SW480 (cell line): Measurements from ENCODE around the gene CAMTA1.
"Not testable (repeated sequence)": the region's sequence is repeated elsewhere in the genome, so short reads cannot be mapped to it uniquely, and the experiment has no call there.

Experiments
- DNase-seq: peaks from one replicate; pipeline ENCODE4 v3.0.0-alpha.2; 2016; ENCODE audit warnings: low spot score

CAMTA1 gene

DNA sequence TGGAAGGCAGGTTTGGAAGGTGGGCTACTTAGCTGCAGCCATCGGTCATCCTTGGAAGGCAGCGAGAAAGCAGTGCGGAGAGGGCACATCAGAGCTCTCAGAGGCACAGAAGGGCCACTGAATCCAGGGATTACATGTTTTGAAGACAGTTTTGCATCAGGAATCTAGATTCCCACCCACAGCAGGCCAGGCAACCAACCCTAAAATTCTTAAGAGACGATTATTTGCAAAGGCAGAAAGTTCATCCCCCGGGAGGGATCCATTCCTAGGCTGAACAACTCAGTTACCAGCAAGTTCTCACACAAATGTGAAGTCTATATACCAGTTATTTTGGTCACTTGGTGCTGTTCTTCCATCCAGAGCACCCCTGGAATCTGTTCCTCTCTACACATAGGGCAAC, 528.6 kb downstream of the CAMTA1 start:
- DNase-seq = no peak

DNA sequence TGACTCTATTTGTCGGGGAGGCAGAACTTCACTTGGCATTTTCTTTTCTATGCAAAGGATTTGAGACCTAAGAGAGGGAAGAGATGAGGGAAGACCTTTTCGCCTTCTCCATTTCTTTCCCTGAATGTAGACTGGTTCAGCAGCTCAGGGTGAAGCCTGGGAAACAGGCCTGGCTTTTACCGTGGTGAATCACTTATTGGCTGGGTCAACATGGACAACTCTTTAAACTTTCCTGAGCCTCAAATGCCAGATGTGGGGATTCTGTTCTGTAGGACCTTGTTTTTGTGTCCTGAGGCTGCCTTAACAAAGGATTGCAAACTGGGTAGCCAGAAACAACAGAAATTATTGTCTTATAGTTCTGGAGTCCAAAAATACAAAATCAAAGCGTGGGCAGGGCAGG, 530.1 kb downstream of the CAMTA1 start:
- no peak for DNase-seq

DNA sequence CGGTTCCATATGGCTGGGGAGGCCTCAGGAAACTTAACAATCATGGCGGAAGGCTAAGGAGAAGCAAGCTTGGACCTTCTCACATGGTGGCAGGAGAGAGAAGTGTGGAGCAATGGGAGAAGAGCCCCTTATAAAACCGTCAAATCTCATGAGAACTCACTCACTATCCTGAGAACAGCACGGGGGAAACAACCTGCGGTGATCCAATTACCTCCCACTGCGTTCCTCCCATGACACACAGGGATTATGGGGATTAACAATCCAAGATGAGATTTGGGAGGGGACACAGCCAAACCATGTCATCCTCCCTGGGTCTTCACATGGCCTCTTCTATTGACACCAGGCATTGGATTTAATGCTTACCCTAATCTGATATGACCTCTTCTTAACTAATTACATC, 530.7 kb downstream of the CAMTA1 start:
- DNase-seq = no peak

DNA sequence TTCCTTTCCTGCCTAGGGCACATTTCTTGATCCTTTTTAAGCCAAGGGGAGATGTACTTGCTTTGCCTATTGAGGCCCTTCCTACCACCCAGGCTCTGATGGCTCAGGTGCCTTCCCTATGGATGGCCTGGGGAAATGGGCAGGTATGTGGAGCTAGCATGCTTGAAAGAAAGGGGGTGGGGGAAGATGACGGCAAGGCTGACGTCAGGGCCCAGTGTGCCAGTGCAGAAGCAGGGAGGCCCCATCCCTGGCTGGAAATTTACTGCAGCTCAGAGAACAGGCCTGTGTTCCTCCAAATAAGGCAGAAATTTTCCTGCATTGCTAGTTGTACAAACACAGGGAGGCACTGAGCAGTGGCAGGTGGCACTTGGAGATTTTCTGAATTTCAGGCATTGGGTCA, 532.6 kb downstream of the CAMTA1 start:
- DNase-seq = no peak

DNA sequence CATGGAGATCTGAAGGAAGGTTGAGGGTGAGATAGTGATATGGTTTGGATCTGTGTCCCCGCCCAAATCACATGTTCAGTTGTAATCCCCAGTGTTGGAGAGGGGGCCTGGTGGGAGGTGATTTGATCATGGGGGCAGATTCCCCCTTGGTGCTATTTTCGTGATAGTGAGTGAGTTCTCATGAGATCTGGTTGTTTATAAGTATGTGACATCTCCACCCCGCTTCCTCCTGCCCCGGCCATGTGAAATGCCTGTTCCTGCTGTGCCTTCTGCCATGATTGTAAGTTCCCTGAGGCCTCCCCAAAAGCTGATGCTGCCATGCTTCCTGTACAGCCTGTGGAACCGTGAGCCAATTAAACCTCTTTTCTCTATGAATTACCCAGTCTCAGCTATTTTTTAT, 533.9 kb downstream of the CAMTA1 start:
- no peak for DNase-seq

DNA sequence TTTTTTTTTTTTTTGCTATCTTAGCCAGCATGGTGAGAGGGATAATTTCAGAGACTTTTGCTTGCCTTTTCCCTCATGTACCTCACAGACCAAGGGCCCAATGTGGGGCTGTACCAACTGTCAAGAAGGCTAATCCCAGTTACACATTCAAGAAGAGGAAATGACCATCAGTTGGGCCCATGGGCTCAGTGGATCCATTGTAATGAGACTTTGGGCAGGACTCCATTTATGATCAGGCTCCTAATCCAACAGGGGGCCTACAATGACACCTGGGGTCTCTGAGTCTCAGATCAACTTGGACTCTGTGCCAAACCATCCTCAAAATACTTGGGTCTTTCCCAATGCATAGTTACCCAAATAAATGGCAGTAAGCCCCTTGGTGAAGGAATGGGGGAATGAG, 535.4 kb downstream of the CAMTA1 start:
- DNase-seq = no peak

DNA sequence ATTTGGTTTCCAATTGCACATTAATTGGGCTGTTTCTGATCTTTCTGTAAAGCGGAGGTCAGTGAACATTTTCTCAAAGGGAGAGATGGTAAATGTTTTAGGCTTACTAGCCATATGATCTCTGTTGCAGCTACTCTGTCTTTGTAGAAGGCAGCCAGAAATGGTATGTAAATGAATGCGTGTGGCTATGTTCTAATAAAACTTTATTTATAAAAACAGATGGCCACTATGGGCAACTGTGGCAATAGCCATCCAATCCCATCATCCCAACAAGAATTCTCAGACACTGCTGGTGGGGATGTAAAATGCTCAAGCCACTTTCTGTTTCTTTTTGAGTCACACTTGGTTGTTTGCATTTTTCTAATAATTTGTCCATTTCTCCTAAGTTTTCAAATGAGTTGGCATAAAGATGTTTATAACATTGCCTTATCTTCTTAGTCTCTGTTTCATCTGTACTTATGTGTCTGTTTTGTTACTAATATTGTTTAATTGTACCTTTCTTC, 537.1 kb downstream of the CAMTA1 start:
- DNase-seq = no peak

DNA sequence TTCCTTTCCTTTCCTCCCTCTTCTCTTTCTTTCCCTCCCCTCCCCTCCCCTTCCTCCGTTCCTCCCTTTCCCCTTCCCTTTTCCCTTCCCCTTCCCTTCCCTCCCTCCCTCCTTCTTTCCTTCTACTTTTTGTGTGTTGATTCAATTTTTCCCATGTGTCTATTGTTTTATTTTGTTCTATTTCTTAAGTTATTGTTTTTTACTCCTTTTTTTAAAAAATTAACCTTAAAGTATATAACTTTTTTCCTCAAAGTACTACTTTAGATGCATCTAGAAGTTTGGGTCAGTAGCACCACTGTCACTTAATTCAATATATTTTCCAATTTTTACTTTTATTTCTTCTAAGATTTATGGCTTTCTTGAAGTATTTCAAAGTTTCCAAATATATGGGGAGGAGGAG, 537.7 kb downstream of the CAMTA1 start:
- DNase-seq = no peak

DNA sequence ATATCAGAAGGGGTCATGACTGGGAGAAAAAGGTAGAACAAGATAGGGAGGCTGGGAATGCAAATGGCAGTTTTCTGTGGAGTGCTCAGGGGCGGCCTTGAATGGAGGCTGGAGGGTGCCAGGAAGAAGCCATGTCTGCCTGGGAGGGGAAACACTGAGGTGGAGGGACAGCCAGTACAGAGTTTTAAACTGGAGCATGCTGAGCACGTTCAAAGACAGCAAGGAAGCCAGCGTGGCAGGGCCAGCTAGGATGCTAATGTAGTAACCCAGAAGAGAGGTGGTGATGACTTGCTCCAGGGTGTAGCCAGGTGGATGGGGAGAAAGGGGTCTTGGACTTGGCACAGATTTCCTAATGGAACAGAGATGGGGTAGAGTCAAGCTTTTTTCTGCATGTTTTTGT, 540.0 kb downstream of the CAMTA1 start:
- DNase-seq = no peak

DNA sequence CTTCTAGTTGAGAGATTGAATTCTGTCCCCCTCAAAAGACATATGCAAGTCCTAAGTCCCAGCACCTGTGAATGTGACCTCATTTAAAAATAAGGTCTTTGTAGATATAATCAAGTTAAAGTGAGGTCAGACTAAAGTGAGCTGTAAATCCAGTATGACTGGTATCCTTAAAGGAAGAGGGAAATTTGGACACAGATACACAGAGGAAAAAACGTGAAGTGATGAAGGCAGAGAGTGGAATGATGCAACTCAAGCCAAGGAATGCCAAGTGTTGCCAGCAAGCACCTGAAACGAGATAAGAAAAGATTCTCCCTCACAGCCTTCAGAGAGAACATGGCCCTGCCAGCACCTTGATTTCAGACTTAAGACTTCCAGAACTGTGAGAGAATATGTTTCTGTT, 541.1 kb downstream of the CAMTA1 start:
- no peak for DNase-seq

DNA sequence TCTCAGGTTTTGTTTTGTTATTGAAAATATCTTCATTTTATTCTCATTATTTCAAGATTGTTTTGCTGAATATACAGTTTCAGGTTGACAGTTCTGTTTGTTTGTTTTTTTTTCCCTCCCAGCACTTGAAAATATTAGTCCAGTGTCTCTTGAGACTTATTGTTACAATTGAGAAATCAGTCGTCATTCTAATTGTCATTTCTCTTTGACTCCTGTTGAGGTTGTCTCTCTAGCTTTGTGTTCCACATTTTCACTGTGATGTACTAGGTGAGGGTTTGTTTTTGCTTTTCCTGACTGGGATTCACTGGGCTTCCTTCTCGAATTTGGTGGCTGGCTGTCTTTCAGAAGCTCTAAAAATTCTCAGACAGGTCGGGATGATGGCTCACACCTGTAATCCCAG, 542.6 kb downstream of the CAMTA1 start:
- DNase-seq = no peak

DNA sequence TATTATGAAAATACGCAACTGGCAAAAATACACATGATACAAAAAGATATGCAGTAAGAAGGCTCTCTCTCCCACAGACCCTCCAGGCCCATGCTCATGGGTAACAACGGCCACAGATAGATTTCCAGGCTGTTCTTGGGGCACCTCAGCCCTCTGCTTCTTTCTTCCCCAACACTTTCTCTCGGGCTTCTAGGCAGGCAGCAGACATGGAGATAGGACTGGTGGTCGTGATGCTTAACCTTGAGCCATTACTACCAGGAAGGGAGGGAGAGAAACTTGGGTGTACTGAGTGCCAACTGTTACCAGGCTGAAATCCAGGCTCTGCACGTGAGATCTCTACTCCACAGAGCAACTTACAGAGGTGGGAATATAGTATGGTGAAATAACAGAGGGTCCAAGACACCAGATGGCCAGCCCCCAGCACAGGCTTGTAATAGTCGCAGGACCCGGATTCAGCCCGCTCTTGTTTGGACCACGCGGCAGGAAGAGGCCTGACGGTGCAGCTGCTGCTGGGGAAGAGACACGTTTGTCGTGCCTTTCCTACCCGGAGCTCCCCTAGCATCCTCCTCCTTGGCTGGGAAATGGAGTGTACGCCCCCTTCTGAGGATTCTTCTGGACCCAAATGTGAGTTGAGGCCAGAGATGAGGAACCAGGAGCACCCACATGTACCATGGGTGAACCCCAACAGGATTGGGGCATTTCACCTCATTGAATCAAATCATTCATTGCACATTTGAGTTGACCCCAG, 544.8 kb downstream of the CAMTA1 start:
- DNase-seq = no peak

DNA sequence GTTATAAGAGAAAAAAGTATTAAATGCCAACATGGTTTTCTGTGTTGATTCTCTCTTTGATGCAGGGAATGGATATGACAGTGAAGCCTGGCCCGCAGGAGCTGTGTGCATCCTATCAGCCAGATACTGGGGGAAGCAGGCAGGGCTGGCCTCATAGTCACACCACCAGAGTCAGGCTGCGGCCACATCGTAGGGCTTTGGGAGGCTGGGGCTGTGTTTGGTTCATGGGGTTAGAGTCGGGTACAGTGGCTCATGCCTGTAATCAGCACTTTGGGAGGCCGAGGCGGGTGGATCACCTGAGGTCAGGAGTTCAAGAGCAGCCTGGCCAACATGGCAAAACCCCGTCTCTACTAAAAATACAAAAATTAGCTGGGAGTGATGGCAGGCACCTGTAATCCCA, 545.5 kb downstream of the CAMTA1 start:
- DNase-seq = not testable (repeated sequence)

DNA sequence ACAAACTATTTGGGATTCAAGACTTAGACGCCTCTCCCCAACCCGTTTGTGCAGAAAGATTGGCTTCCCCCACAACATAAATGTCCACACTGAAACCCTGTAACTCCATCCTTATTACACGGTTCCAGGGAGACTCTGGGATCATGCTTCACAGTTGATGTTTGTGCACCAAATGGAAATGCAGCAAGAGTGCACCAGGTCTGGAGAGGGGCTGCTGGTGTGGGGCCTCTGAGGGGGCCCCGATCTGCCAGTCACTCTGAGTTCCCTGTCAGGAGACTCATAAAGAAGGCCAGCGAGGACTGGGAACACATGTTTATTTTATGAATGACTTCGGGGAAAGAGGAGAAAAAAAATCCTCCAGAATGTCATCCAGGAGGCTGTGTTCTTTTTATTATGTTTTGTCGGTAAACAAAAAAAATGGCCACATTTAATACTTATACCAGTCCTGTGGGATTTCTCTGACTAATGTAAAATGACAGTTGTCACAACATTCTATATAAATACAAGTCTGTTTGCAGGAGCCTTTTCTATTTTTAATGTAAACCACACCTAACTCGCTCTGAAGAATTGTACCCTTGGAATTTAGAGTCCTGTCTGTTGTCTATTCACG, 546.8 kb downstream of the CAMTA1 start:
- DNase-seq = no peak

DNA sequence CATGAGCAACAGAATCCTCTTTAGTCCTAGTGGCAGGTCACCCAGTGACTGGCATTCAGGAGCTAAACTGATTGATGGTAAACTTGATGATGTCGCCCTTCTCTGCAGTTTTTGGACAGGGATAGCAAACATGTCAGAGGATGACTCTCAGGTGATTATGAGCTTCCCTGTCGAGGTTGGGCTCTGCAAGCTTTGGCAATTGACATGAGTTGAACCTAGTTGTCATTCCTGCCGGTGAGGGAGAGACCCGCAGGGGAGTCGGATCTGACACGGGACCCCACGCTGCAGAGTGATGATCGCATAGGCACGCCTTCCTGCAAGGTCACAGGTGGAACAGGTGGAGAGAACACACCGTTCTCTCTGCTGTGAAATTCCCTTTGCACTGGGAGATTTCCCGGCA, 547.8 kb downstream of the CAMTA1 start:
- DNase-seq = no peak

DNA sequence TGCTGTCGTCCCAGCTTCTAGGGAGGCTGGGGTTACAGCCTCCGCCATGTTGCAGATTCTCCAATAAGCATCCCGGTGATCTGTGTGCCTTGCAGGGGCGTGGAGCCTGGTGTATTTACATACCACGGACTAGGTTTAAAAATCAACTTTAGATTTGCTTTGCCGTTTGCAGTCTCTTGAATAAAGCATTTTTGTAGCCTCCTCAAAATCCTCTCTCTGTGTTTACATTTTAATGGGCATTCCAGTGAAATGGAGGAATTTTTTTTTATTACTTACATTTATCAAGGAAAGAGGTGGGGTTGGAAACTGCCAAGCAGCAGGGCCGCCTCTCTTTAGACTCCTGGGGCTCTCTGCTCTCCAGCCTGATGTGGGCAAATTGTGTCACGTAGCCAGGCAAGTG, 548.4 kb downstream of the CAMTA1 start:
- DNase-seq = no peak

DNA sequence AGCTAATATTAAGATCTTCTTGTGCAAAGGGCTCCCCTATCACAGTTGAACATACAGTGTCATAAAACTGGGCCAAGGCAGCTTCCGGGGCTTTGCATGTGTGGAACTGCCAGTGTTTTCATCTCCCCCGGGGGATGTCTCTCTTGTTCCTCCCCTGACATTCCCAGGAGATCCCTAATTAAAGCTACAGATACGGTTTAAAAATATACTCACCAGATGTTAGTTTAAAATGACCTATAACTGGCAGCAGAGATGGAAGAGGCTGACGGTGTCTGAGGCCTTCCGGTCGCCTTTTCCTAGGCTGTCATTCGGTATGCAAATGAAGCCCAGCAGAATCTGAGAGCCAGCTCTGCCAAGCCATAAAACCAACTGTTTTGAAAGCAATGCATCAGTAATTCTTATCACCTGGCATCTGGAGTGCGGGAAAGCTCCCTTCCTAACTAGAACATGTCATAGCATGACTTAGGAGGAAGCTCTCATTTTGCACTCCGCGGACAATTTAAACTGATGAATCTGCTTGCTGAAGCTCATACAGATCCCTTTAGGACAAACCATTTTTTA, 549.3 kb downstream of the CAMTA1 start:
- DNase-seq = no peak

DNA sequence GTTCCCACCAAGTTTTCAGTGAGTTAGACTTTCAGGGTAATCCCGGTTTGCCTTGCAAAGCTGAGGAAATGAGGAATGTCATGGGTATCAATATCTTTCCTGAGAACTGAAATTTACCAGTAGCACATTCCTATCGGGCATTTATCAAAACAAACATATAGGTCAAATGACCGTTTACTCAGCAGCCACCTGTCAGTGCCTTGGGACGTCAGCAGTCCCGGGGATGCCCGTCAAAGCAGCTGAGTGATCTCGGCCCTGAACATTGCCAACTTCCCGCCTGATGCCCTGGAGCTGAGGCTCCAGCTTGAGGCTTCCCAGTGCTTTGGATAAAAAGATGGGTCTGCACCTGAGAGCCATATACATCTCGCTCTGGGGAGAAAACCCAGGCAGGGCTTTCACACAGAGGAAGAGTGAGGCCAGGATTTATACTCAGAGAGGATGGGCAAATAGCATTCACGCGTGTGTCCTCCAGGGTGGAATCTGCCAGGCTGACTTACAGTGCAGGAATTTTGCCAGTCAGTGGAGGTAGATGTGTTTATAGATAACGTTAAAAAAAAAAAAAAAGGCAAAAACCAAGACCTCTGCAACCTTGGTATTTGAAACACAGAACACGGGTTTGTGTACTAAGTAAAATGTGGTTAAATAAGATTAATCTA, 550.1 kb downstream of the CAMTA1 start:
- no peak for DNase-seq

DNA sequence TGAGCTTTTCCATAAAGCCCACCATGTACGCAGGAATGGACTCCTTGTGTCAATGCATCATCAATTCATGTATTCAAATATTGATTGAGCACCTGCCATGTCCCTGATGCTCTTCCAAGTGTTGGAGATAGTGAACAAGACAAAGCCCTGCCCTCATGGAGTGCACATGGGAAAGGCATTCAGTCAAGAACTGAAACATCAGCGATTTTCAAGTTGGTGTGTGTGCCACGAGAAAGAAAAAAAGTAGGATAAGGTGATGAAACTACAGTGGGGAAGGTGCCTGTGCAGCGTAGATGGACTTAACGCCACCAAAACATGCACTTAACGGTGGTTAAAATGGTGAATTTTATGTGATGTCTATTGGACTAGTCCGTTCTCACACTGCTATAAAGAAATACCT, 553.2 kb downstream of the CAMTA1 start:
- DNase-seq = no peak

DNA sequence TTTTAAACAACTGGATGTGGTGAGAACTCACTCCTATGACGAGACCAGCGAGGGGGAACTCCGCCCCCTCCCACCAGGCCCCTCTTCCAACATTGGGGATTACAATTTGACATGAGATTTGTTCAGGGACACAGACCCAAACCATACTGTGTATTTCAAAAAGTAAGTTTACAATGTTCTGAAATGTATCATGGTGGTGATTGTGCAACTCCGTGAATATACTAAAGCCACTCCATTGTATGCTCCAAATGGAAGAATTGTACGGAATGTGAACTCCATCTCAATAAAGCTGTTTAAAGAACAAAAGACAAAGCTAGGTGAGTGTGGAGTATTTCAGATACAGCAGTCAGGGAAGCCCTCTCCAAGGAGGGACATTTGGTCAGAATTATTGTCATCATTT, 553.8 kb downstream of the CAMTA1 start:
- DNase-seq = no peak

DNA sequence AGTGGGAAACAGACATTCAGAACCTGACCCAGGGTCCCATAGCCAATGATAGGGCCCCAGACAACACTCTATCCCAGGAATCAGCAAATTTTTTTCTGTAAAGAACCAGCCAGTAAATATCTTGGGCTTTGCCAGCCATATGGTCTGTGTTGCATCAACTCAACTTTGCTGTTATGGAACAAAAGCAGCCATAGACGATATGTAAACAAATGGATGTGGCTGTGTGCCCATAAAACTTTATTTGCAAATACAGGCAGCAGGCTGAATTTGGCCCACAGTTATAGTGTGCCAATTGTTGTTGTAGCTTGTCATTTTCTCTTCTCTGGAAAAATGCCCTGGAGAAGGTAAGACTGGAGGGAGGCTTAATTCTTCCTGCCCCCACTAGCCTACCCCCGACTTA, 554.7 kb downstream of the CAMTA1 start:
- DNase-seq = no peak

DNA sequence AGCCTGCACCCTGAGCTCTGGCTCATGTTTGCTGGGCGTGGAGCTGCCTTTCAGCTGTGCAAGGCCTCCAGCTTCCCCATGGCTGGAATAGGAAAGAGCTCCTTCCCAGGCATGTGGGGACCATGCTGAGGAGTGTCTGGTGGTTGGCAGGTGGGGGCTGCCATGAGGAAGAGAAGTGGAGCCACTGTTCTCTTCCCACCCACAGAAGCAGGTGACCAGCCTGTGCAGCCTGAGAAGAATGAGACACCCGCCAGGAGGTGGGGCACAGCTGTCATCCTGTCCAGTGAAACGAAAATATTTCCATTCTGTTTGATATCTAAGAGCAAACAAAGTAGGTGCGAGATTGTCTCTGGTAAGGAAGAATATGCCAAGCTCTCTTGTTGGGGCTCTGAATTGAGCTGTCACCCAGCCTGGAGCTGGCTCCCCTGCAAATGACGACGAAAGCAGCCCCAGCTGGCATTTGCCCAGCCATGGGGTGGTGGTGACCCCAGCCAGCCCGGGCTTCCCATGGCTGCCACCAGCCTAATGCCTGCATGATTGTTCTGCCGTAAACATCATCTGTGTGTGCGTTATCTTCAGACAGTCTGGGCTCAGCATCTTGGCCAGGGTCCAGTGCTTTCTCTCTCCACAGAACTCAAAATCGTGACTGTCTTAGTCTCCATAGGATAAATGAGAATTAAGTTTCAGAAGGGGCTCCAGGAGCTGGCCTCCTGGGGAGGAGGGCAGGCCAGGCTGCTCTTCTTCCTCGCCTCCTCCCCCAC, 556.1 kb downstream of the CAMTA1 start:
- DNase-seq = no peak
